K562 (cell line): ENCODE results near the gene WNK1. TPM values are rescaled to one million over a fixed set of nuclear protein-coding genes. Genes with fewer than 3 reads are reported as not detected.

Experiments
- ATAC-seq: fragments of 200-7000 bp; cut with Tn5 transposase; 3 replicates; pipeline ENCODE4 v1.9.1; 2020; ENCODE audit warnings: moderate library complexity
- BruUV-seq: library from RNA; stranded (reverse); fragments of 400-500 nt; replicated peaks from 2 replicates; lab custom pipeline; 2021; lab: Mats Ljungman, UMichigan
- CTCF ChIA-PET: fragments of 300-600 bp; formaldehyde crosslinking; extraction: SDS; loops from one replicate; lab custom pipeline; 2021; ENCODE audit warnings: low intra/inter-chr PET ratio; lab: Yijun Ruan, JAX
- POLR2A ChIA-PET: fragments of 300-600, 350-650 bp; sonication (Branson Sonifier 250); formaldehyde crosslinking; extraction: SDS; loops from one replicate; lab custom pipeline; 2021; ENCODE audit warnings: antibody characterized with exemption, inconsistent platforms; lab: Yijun Ruan, JAX
- DNase-seq, 4 experiments: peaks; one replicate each; pipeline versions ENCODE4 v3.0.0 to v3.0.0-alpha.2; 2011 to 2018; ENCODE audit warnings: low spot score in 3 of 4, mixed read lengths in 3 of 4; ENCODE audit errors: extremely low read depth in 1 of 4
- FAIRE-seq: peaks from 2 replicates; lab custom pipeline; 2011; peaks lifted over from hg19 to GRCh38; lab: Jason Lieb, UNC
- H2AFZ ChIP-seq: 2 replicates; pipeline ENCODE4 v1.6.0; 2011; ENCODE audit warnings: low read depth, low read length, control low read depth, inconsistent platforms
- H3K27ac ChIP-seq: fragments of 200-600 bp; 3 replicates; pipeline ENCODE4 v1.8.0; 2011; ENCODE audit warnings: low read depth, mild to moderate bottlenecking, control low read depth, inconsistent platforms, low read length, moderate library complexity, mixed read lengths; ENCODE audit errors: extremely low read depth
- H3K27me3 ChIP-seq, 2 experiments: fragments of 300-600 bp in 1 of 2; 2 replicates in 1 of 2; 3 replicates in 1 of 2; pipeline versions ENCODE4 v1.6.0 to v1.8.0; 2011; ENCODE audit warnings: inconsistent platforms in 2 of 2, low read length in 2 of 2, mild to moderate bottlenecking in 1 of 2, mixed read lengths in 1 of 2, moderate library complexity in 1 of 2; ENCODE audit not compliant: control insufficient read depth in 2 of 2, insufficient read depth in 2 of 2
- H3K36me3 ChIP-seq: fragments of 300-600 bp; 3 replicates; pipeline ENCODE4 v1.8.0; 2011; ENCODE audit warnings: mild to moderate bottlenecking, low read length, inconsistent platforms; ENCODE audit not compliant: control insufficient read depth, insufficient read depth
- H3K4me1 ChIP-seq, 2 experiments: fragments of 200-600 bp in 1 of 2; replicated peaks in 1 of 2; 2 replicates in 1 of 2; 3 replicates in 1 of 2; pipeline versions ENCODE4 v1.5.1 to v1.8.0; 2011; ENCODE audit warnings: inconsistent platforms in 2 of 2, low read length in 2 of 2, mild to moderate bottlenecking in 1 of 2, mixed read lengths in 1 of 2, moderate library complexity in 1 of 2; ENCODE audit not compliant: control insufficient read depth in 2 of 2, insufficient read depth in 2 of 2
- H3K4me2 ChIP-seq: 2 replicates; pipeline ENCODE4 v1.6.1; 2011; ENCODE audit warnings: low read length, control low read depth, inconsistent platforms, mixed read lengths; ENCODE audit not compliant: insufficient read depth
- H3K4me3 ChIP-seq: fragments of 200-600 bp; sonication (generic), shearing (Covaris generic); 2 replicates; pipeline ENCODE4 v1.5.1; 2016; ENCODE audit warnings: control low read depth, inconsistent platforms
- H3K79me2 ChIP-seq: fragments of 200-600 bp; 3 replicates; pipeline ENCODE4 v1.8.0; 2011; ENCODE audit warnings: low read length, inconsistent platforms; ENCODE audit not compliant: control insufficient read depth, insufficient read depth
- H3K9ac ChIP-seq, 2 experiments: 2 replicates each; pipeline versions ENCODE4 v1.6.0 to v1.6.1; 2011; ENCODE audit warnings: low read depth in 2 of 2, low read length in 2 of 2, control low read depth in 1 of 2, inconsistent platforms in 1 of 2, mild to moderate bottlenecking in 1 of 2, mixed read lengths in 1 of 2; ENCODE audit not compliant: insufficient read depth in 1 of 2
- H3K9me1 ChIP-seq: one replicate; pipeline ENCODE4 v1.6.0; 2011; ENCODE audit warnings: inconsistent platforms, mild to moderate bottlenecking, low read length, moderate library complexity; ENCODE audit not compliant: control insufficient read depth, insufficient read depth
- H3K9me3 ChIP-seq: replicated peaks from 2 replicates; pipeline ENCODE4 v1.5.1; 2011; ENCODE audit warnings: low read depth, low read length, inconsistent platforms; ENCODE audit not compliant: control insufficient read depth, insufficient read depth
- H4K20me1 ChIP-seq: replicated peaks from 2 replicates; pipeline ENCODE4 v1.6.1; 2011; ENCODE audit warnings: low read length, inconsistent platforms, mixed read lengths; ENCODE audit not compliant: control insufficient read depth, insufficient read depth
- EP400 ChIP-seq: fragments of 450-650 bp; IDR thresholded peaks from 2 replicates; pipeline ENCODE4 v1.6.1; 2017; ENCODE audit warnings: antibody characterized with exemption, mild to moderate bottlenecking, moderate library complexity
- FOXP4 ChIP-seq: sonication (generic); formaldehyde crosslinking; IDR thresholded peaks from 2 replicates; pipeline ENCODE4 v1.8.0; 2022; ENCODE audit warnings: mild to moderate bottlenecking, missing genetic modification reagents, borderline replicate concordance
- HDAC1 ChIP-seq, 2 experiments: fragments of 450-650 bp; IDR thresholded peaks; 2 replicates each; pipeline ENCODE4 v1.6.1; 2016 to 2017; ENCODE audit warnings: inconsistent platforms in 1 of 2, mild to moderate bottlenecking in 1 of 2, moderate library complexity in 1 of 2
- HSF4 ChIP-seq: fragments of 250-450 bp; sonication (Bioruptor Pico); IDR thresholded peaks from 2 replicates; pipeline ENCODE4 v2.1.2; 2022; ENCODE audit warnings: mild to moderate bottlenecking, moderate library complexity, borderline replicate concordance
- NELFE ChIP-seq: IDR thresholded peaks from 2 replicates; pipeline ENCODE4 v1.6.1; 2011; ENCODE audit warnings: mild to moderate bottlenecking; ENCODE audit not compliant: insufficient read depth, insufficient read length
- NUFIP1 ChIP-seq: fragments of 450-650 bp; IDR thresholded peaks from 2 replicates; pipeline ENCODE4 v1.6.1; 2018; ENCODE audit not compliant: partially characterized antibody
- PHF8 ChIP-seq: fragments of 200-600 bp; sonication (generic); IDR thresholded peaks from 2 replicates; pipeline ENCODE4 v1.6.1; 2012; ENCODE audit warnings: mixed run types, mild to moderate bottlenecking, inconsistent platforms, low read length, moderate library complexity, borderline replicate concordance
- ZBTB1 ChIP-seq: sonication (generic); formaldehyde crosslinking; IDR thresholded peaks from 2 replicates; pipeline ENCODE4 v1.8.1; 2023; ENCODE audit warnings: missing genetic modification reagents, low read depth, mild to moderate bottlenecking, borderline replicate concordance
- ZMIZ1 ChIP-seq, 2 experiments: fragments of 150-350 bp in 1 of 2; IDR thresholded peaks; 2 replicates each; pipeline ENCODE4 v1.6.1; 2012 to 2016; ENCODE audit warnings: low read depth in 2 of 2, low read length in 2 of 2, mild to moderate bottlenecking in 1 of 2, moderate library complexity in 1 of 2
- ZNF133 ChIP-seq: fragments of 250-450 bp; sonication (Bioruptor Pico); IDR thresholded peaks from 2 replicates; pipeline ENCODE4 v1.4.0; 2020; ENCODE audit warnings: mild to moderate bottlenecking
- ZNF717 ChIP-seq: fragments of 250-450 bp; sonication (Bioruptor Pico); IDR thresholded peaks from 2 replicates; pipeline ENCODE4 v1.5.0; 2021
- ZNF76 ChIP-seq: fragments of 250-450 bp; sonication (Bioruptor Pico); IDR thresholded peaks from 2 replicates; pipeline ENCODE4 v1.4.0; 2020; ENCODE audit warnings: mild to moderate bottlenecking, moderate library complexity, borderline replicate concordance
- WGBS: fragments of 100-300 bp; shearing (Covaris generic); methylation state at CpG from one replicate; pipeline ENCODE4 v1.1.6; 2016; ENCODE audit warnings: low coverage, mixed read lengths; ENCODE audit not compliant: insufficient coverage; ENCODE audit errors: missing lambda C conversion rate; 5-methylcytosine and 5-hydroxymethylcytosine counted together
- in situ Hi-C: fragments of 300-500 bp; cut with MboI; formaldehyde crosslinking; loops from 4 replicates; pipeline ENCODE4 v1.15.0; 2018; ENCODE audit warnings: inconsistent platforms, mixed read lengths
- intact Hi-C: fragments of 100-400 bp; cut with micrococcal nuclease; formaldehyde crosslinking; loops from 2 replicates; pipeline ENCODE4 v1.14.2; 2022
- polyA plus RNA-seq, 8 experiments: library from polyadenylated mRNA; depleted of rRNA in 4 of 8; stranded (reverse) in 5 of 8; unstranded in 3 of 8; fragments of >200 nt; fragmentation: Nextera tagmentation in 2 of 8; fragmentation: Illumina TruSeq in 1 of 8; extraction: Ambion mirVana in 2 of 8; extraction: Trizol in 1 of 8; gene quantifications; 2 replicates each; pipeline versions ENCODE4 v1.2.1 to v1.2.3, GENCODE V29; 2011 to 2014; ENCODE audit warnings: inconsistent platforms in 1 of 8, missing spikeins in 1 of 8
- total RNA-seq, 7 experiments: library from RNA; depleted of rRNA in 6 of 7; stranded (reverse); fragments of >200 nt in 6 of 7; fragmentation: Illumina TruSeq in 2 of 7; extraction: Trizol in 2 of 7; gene quantifications; 2 replicates each; pipeline versions ENCODE4 v1.2.1 to v1.2.3, GENCODE V29; 2011 to 2021; ENCODE audit warnings: low replicate concordance in 1 of 7

Gene WNK1
- total and polyA plus RNA-seq, 9 of the 15 experiments (the other 6 are each of a cell fraction or from before 2014, with no cell fraction given): 4.3 to 73.9 (median 31.0) TPM

GRCh38 chr12:772056-772697 is 19.8 kb downstream of the WNK1 start (continued):
- no peak for TF ChIP-seq NUFIP1
- no peak for TF ChIP-seq ZBTB1 (CRISPR knock-in tag)
- TF ChIP-seq HDAC1 (IDR thresholded peaks at IDR 0.05): no peak
- TF ChIP-seq HSF4 (CRISPR knock-in tag): no peak
- no peak for TF ChIP-seq ZNF717 (CRISPR knock-in tag)
- no peak for TF ChIP-seq PHF8
- no peak for TF ChIP-seq EP400

GRCh38 chr12:774051-774614 is 21.8 kb downstream of the WNK1 start:
- TF ChIP-seq ZMIZ1 (IDR thresholded peaks at IDR 0.05; ENCODE audit: low read depth in 2 of 2, low read length in 2 of 2): no peak
- no peak for TF ChIP-seq NELFE
- TF ChIP-seq ZNF76 (CRISPR knock-in tag): no peak
- no peak for TF ChIP-seq ZNF133 (CRISPR knock-in tag)
- no peak for TF ChIP-seq FOXP4 (CRISPR knock-in tag)
- 71% methylated on average over 3 of the region's 3 CpGs for WGBS
- Histone ChIP-seq H3K4me1 (peaks cover 0 to 3% of the 10 kb centered on the region in 2 experiments; a peak in 2 of 5 replicates), H3K79me2 (peaks cover 97% of the 10 kb centered on the region), H3K27ac (no peak overlapping the region), H3K9me1 (no peaks in the 10 kb centered on the region), H3K9me3 (no peaks in the 10 kb centered on the region), H3K9ac (no peak overlapping the region), H3K4me2 (no peak overlapping the region), H3K27me3 (no peaks in the 10 kb centered on the region), H3K4me3 (no peak overlapping the region), H3K36me3 (no peaks in the 10 kb centered on the region), H4K20me1 (peaks cover 5% of the 10 kb centered on the region; the same call in 1 of the 2 replicates), H2AFZ (no peak overlapping the region)
- no peak for DNase-seq
- FAIRE-seq: peak; percentile 11
- intact Hi-C loops (no loop called here), in situ Hi-C loops (no loop called here)
- ATAC-seq: no peak
- BruUV-seq: no TSS peak
- CTCF ChIA-PET: no interaction called here
- POLR2A ChIA-PET: interaction anchor here (1.5 kb wide), 1 partner anchor 17 kb away, joined by 4 read pairs; no protein-coding TSS in a partner anchor
